SIG-M5 (cell line): ENCODE measurements around the gene S1PR4.
"Not testable (repeated sequence)": the region's sequence is repeated elsewhere in the genome, so short reads cannot be mapped to it uniquely, and the experiment has no call there.

Experiments used
- DNase-seq: peaks from one replicate; lab custom pipeline; 2025; lab: John Stamatoyannopoulos, UW

S1PR4 gene

DNA sequence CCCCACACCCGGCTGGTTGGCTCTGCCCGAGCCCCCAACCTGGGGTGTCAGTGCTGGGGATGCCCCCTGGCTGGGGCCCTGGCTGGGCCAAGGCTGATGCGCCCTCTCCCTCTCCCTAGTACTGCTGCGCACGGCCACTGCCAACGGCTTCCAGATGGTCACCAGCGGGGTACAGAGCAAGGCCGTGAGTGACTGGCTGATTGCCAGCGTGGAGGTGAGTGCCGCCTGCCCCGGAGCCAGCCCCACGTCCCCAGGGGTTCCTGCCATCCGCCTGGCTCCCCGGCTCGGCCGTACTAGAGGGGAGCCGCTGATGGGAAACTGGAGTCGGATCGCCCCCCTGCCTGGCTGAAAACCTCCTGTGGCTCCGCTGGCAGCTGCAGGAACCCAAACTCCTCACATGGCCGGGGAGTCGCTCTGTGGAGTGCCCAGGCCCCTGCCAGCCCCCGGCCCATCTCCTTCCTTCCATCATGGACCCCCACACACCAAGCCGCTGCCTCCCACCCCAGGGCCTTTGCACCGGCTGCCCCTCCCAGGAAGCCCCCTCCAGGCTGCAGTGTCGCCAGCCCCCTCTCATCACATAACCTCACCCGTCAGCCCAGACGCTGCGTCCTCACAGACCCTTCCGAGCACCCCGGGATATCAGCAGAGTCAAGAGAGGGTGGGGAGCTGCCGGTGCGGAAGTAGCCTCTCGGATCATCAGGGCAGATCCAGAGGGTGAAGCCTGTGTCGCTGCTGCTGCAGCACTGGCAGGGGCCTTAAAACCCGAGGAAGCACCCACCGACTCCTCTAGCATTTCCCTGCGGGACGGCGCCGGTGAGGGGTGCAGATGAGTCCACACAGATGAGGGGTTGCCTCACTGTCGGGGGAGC is 17.7 kb downstream of the S1PR4 start:
- no peak for DNase-seq

DNA sequence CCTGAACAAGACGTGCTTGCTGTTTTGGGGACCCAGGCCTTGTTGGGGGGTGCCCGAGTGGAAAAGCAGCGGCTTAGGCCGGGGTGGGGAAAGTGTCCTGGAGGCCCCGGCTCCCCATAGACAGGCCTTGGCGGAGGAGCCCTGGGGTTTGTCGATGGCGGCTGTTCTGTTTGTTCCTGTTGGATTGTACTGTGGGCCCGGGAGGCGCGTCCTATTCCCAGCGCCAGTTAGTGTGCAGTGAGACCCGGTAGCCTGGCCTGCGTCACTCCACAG is 18.3 kb downstream of the S1PR4 start:
- no peak for DNase-seq

DNA sequence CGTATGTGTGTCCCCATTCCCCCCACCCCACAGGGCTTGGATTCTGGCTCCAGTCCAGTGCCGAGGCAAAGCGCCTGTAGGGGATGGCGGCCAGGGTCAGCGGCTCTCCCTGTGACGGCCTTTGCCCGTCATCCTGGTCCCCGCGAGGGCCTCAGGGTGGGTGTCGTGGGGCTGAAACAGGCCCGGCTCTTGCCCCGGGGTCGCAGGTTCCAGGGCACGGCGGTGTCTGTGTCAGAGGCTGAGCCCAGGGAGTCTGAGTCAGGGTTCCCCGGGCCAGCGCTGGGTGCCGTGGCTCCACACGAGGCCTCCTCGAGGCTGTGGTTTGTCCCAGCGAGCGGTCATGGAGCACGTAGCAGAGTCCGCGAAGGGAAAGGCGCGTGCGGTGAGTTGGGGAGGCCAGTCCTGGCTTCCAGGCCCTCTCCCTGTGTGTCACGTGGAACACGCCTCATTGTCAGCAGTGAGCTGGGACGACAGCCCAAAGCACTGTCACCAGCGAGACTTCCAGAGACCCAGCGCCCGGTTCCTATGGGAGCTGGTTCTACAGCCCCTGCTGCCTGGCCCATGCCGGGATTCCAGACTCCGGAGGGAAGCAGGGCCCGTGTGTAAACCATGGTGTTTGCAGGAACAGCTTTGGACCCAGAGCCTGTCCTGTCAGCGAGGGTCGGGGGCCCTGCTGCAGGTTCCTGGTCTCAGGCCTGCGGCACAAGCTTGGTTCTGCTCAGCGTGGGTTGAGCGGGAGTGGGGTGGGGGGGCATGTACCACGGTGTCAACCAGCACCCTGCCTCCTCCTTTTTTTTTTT is 20.5 kb downstream of the S1PR4 start:
- no peak for DNase-seq

DNA sequence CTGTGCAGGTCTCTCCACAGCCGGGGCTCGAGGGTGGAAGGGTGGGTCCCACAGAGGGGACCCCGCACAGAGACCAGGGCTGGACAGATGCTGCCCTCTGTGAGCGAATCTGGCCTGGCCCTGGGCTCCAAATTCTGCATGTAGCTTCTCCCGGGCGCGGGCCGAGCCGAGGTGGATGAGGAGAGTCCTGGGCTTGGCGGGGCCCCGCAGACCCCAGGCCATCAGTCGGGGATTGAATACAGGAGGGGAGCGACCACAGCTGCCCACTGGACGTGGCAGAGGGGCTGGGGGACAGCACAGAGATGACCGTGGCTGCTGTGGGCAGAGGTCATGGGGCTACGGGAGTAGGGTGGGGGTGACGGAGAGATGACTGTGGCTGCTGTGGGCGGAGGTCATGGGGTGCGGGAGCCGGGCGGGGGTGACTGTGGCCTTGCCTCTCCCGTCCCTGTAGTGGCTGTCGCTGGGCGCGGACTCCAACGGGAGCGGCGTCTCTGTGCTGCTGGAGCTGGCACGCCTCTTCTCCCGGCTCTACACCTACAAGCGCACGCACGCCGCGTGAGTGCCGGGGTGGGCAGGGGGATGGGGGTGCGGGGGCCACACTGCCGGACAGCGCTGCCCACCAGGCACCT is 22.6 kb downstream of the S1PR4 start:
- no peak for DNase-seq

DNA sequence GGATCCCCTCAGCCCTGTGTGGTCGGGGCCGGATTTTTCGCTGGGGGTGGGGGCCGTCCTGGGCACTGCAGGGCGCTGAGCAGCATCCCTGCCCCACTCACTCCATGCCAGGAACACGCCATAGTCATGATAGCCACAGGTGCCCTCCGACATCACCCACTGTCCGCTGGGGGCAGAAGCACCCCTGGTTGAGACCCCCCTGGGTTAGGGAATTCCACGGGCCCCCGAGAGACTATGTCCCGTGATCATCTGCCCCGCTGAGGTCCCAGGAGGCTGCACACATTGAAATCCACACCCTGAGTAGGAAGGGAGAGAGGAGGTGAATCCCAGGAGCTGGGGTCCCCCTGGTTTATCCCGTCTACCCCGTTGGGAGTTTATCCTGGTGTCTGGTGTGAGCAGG is 23.3 kb downstream of the S1PR4 start:
- DNase-seq = no peak

DNA sequence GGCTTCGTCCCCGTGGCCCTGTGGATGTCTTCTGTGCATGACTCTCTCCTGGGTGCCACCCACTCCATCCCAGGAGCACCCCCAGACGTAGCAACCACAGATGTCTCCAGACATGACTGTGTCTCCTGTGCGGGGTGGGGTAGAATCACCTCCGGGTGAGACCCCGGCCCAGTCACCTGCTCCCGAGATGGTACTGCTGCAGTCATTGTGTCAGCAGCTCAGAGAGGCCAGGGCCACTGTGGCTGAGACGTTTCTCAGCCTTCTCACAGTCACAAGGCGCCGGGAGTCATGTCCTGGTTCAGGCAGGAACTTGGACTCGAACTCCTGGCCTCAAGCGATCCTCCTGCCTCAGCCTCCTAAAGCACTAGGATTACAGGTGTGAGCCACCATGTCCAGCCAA is 23.8 kb downstream of the S1PR4 start:
- no peak for DNase-seq

DNA sequence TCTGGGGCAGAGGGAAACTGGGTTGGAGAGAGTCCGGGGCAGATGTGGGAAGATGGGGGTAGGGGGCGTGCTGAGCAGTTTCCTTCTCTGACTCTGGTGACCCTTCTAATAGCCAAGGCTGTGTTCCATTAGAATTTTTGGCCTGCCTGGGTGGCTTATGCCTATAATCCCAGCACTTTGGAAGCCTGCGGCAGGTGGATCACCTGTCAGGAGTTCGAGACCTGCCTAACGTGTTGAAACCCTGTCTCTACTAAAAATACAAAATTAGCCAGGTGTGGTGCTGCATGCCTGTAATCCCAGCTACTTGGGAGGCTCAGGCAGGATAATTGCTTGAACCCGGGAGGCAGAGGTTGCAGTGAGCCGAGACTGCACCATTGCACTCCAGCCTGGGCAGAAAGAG is 24.3 kb downstream of the S1PR4 start:
- DNase-seq = not testable (repeated sequence)

DNA sequence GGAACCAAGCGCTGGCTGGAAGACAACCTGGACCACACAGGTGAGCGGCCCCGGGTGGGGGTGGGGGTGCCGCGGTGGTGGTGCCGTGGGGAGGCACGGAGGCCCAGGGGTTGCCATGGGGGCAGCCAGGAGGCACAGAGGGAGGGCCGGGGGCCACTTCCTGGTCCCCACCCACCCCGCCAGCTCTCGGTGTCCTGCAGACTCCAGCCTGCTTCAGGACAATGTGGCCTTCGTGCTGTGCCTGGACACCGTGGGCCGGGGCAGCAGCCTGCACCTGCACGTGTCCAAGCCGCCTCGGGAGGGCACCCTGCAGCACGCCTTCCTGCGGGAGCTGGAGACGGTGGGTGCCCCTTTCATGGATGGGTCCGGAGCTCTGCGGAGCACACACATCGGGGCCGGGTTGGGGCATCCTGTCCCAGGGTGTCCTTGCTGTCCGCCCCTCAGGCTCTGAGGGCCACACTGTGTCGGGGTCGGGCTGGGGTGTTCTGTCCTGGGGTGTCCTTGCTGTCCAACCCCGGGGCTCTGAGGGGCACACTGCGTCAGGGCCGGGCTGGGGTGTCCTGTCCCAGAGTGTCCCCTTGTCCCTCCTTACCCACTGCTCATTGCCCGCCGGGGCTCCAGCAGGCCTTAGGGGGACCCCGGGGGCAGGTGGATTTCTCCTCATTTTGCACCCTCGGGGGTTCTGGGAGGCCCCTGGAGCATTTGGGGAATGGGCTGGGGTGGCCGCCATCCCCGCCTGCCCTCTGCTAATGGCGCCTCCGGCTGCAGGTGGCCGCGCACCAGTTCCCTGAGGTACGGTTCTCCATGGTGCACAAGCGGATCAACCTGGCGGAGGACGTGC is 25.5 kb downstream of the S1PR4 start:
- DNase-seq = no peak

DNA sequence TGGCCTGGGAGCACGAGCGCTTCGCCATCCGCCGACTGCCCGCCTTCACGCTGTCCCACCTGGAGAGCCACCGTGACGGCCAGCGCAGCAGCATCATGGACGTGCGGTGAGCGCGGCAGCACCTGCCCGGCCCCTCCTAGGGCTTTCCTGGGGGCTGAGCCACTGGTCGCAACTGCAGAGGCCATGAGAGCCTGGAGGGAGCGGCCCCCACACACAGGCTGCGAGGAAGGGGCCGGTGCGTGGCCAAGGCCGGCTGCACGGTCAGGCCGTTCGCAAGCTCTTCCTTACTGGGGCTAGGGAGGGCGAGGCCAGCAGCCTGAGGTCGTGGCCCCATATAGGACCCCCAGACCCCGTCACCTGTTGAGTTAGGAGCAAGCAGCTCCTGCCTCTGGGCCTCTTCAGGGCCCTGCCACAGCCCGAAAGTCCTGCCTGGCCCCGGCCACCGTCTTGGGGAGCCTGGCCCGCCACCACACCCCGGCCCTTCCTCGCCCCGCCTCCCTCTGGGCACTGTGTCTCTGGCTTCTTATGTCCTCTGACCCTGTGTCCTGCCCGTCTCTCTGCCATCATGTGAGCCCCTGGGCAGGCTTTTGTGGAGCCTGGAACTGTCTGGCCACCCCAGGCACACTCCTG is 26.2 kb downstream of the S1PR4 start:
- no peak for DNase-seq

DNA sequence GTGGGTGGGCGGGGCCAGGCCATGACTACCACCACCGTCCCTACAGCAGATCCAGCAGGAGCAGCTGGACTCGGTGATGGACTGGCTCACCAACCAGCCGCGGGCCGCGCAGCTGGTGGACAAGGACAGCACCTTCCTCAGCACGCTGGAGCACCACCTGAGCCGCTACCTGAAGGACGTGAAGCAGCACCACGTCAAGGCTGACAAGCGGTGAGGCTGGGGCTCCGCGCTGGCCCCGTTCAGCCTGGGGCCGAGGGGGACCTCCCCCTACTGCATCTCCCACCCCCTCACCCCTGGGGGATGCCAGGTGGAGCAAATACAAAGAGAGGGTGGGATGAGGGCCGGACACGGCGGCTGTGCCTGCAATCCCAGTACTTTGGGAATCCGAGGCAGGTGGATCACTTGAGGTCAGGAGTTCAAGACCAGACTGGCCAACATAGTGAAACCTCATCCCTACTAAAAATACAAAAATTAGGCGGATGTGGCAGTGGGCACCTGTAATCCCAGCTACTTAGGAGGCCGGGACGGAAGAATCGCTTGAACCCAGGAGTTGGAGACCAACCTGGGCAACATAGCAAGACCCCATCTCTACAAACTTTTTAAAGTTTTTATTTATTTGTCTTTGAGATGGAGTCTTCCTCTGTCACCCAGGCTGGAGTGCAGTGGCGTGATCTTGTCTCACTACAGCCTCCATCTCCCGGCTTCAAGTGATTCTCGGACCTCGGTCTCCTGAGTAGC is 27.8 kb downstream of the S1PR4 start:
- DNase-seq = no peak

DNA sequence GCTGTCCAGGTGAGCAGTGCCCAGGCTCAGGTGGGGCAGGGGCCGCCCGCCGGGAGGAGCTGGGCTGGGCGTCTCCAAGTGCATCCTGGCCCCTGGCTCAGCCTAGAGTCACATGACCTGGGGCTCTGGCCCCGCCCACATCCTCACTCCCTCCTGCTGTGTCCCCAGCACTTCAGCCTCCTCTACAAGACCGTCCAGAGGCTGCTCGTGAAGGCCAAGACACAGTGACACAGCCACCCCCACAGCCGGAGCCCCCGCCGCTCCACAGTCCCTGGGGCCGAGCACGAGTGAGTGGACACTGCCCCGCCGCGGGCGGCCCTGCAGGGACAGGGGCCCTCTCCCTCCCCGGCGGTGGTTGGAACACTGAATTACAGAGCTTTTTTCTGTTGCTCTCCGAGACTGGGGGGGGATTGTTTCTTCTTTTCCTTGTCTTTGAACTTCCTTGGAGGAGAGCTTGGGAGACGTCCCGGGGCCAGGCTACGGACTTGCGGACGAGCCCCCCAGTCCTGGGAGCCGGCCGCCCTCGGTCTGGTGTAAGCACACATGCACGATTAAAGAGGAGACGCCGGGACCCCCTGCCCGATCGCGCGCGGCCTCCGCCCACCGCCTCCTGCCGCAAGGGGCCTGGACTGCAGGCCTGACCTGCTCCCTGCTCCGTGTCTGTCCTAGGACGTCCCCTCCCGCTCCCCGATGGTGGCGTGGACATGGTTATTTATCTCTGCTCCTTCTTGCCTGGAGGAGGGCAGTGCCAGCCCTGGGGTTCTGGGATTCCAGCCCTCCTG is 29.1 kb downstream of the S1PR4 start:
- DNase-seq = no peak

DNA sequence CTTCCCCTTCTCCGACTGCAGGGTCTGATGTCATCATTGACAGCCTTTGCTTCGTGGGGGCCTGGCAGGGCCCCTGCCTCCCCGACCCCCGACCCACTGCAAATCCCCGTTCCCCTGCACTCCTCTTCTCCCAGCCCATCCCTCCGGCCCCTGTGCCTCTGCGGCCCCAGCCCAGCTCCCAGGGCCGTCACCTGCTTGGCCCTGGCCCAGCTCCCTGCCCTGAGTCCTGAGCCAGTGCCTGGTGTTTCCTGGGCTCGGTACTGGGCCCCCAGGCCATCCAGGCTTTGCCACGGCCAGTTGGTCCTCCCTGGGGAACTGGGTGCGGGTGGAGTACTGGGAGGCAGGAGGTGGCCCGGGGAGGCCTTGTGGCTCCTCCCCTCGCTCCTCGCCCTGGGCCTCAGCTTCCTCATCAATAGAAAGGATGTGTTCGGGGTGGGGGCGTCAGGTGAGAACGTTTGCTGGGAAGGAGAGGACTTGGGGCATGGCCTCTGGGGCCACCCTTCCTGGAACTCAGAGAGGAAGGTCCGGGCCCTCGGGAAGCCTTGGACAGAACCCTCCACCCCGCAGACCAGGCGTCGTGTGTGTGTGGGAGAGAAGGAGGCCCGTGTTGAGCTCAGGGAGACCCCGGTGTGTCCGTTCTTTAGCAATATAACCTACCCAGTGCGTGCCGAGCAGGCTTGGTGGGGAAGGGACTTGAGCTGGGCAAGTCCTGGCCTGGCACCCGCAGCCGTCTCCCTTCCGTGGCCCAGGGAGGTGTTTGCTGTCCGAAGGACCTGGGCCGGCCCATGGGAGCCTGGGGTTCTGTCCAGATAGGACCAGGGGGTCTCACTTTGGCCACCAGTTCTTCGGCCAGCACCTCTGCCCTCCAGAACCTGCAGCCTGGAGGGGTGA is 30.0 kb downstream of the S1PR4 start:
- no peak for DNase-seq

DNA sequence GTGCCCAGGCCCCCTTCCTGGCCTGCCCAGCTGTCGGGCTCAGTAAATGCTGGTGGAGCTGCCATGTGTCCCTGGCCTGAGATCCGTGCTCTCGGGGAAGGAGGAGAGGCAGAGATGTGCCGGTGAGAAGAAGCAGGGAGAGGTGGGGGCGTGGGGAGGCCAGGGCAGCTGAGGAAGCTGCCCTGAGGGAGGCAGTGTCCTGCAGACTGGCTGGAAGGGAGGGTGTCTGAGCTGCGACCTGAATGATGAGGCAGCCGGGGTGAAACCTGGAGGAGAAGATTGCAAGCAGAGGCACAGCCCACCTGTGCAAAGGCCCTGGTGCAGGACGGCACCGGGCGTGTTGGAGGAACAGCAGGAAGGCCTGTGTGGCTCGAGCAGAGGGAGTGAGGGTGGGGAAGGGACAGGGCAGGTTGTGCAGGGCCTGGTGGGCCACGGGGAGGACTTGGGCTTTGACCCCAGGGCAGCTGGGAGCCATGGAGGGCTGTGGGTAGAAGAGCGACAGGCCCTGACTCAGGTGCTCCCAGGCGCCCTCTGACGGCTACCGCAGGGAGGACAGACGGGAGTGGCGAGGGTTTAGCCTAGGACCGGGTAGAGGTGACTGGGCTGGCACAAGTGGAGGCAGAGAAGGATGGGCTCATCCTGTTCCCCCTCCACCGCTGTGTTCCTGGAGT is 31.9 kb downstream of the S1PR4 start:
- DNase-seq = no peak

DNA sequence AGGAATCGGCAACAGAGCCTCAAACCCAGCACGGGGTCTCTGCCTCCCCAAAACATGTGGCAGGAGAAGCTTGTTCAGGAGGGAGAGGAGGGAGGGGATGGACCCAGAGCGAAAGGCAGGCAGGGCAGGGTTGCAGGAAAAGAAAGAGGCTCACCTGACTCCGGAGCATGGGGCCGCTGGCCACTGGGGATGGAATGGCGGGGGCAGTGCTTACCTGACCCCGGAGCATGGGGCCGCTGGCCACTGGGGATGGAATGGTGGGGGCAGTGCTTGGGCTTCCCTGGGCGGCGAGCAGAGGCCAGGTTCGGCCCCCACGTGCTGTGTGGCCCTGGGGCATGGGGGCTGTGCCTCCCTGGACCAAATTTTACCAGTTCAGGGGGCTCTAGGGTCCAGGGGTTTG is 32.6 kb downstream of the S1PR4 start:
- no peak for DNase-seq

DNA sequence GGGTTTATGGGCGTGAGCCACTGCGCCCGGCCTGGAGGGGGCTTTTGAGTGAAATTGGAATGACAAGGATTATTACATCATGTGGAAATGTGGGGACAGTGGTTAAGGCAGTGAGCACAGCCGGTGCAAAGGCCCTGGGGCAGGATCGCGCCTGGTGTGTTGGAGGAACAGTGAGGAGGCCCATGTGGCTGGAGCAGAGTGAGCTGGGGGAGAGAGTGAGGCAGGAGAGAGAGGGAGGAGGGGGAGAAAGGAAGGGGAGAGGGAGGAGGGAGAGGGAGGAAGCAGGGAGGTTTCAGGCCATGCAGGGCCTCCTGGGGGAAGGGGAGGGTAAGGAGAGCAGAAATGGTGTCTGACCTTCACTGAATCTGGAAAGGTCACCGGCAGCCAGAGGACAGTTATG is 34.6 kb downstream of the S1PR4 start:
- no peak for DNase-seq

DNA sequence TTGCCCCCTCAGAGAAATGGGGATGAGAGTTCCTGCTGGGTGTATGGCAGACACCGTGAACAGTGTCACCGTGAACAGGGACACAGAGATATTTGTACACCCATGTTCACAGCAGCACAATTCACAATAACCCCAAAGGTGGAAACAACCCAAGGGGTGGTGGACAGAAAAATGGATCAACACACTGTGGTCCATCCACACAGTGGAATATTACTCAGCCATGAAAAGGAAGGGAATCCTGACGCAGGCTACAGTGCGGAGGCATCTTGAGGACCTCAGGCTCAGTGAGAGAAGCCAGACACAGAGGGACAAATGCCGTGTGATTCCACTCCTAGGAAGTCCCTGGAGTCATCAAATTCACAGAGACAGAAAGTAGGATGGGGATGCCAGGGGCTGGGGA is 38.3 kb downstream of the S1PR4 start:
- DNase-seq = no peak

DNA sequence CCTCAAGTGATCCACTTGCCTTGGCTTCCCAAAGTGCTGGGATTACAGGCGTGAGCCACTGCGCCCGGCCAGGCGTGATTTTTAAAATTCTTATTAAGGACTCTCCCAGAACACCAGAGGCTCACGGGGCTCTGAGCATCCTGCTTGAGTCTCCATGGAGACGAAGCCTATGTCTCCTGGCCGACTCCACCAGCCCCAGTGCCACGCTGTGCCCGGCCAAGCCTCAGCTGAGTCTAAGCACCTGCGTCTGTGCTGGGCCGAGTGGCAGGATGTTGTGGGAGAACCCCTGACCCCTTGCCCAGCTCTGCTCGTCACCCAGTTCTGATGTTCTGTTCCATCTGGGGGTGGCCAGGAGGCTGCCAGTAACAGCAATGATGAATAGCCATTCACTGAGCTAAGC is 42.0 kb downstream of the S1PR4 start:
- no peak for DNase-seq

DNA sequence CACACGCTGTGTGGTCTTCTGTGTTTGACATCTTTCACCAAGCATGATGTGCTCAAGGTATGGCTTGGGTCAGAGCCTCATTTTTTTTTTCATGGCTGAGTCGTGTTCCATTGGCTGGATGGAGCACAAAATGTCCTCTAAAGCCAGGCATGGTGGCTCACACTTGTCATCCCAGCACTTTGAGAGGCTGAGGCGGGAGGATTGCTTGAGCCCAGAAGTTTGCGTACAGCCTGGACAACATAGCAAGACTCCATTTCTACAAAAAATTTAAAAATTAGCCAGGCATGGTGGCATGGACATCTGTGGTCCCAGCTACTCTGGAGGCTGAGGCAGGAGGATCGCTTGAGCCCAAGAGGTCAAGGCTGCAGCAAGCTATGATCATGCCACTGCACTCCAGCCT is 43.0 kb downstream of the S1PR4 start:
- not testable (repeated sequence) for DNase-seq

DNA sequence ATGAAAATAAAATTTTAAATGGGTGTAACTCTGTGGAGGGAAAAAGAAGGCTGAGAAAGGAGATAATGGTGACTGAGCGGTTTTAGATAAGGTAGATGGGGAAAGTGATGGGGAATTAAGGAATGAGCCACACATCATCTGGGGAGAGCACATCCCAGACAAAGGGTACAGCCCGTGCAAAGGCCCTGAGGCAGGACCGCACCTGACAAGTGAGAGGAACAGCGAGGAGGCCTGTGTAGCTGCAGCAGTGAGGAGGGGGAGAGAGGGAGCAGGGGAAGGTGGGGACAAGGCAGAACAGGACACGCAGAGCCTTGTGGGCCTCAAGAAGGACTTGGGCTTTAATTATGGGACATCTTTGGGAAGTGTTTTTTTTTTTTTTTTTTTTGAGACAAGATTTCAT is 44.1 kb downstream of the S1PR4 start:
- no peak for DNase-seq
